ENCODE data around the gene PNMA8A.

DNA sequence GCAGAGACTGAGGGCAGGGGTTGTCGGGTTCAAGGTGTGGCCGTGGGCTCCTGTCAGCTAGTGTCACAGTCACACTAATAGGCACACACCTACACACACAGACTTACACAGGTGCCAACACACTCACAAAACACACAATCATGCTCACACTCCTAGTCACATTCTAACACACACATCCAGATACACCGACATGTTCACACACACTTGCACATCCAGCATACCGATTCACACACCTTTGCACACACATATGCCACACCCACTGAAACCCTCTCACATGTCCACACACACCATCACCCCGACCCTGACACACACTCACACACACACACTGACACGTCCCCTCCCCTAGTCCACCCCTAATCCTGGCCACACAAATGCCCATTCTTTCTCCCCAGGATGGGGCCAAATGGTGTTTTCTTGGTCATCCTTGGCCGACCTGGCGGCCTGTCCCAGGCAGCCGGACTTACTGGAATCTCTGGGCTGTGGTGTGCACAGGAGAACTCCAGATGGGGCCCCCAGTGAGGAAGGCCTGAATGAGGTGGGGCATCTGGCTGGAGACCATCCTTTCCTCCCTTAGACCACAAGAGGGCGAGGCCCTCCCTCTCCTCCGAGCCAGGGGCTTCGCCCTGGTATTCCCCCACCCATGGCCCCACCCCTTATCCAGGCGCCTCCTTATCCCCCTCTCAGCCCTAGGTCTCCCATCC, 43.4 kb upstream of the PNMA8A start:
- TF ChIP-seq JUN (IDR thresholded peaks at IDR 0.05; ENCODE audit: low read depth, low read length) (no peak), POLR2A (IDR thresholded peaks at IDR 0.05; ENCODE audit: control extremely low read depth in 1 of 2, low read depth in 2 of 2, low read length in 2 of 2) (no peak), TAF1 (IDR thresholded peaks at IDR 0.05; ENCODE audit: low read depth, low read length) (no peak), EP300 (IDR thresholded peaks at IDR 0.05; ENCODE audit: borderline replicate concordance in 1 of 2, low read depth in 2 of 2, low read length in 2 of 2) (no peak), EZH2 (IDR thresholded peaks at IDR 0.05; ENCODE audit: low read depth, low read length, severe bottlenecking) (no peak), SIX5 (IDR thresholded peaks at IDR 0.05; ENCODE audit: low read depth, low read length) (no peak), POLR2AphosphoS5 (IDR thresholded peaks at IDR 0.05; ENCODE audit: low read depth, low read length) (no peak), SP2 (IDR thresholded peaks at IDR 0.05; ENCODE audit: low read length) (no peak), NRF1 (IDR thresholded peaks at IDR 0.05; ENCODE audit: low read depth, low read length) (no peak), SIN3A (conservative IDR thresholded peaks at IDR 0.05 in 1 of 2, IDR thresholded peaks at IDR 0.05 in 1 of 2; ENCODE audit: low read depth in 1 of 2, low read length in 2 of 2) (no peak), MAFK (IDR thresholded peaks at IDR 0.05; ENCODE audit: low read depth, low read length) (no peak), YY1 (IDR thresholded peaks at IDR 0.05; ENCODE audit: low read depth, low read length) (no peak)
- TF ChIP-seq, protein P1, sequence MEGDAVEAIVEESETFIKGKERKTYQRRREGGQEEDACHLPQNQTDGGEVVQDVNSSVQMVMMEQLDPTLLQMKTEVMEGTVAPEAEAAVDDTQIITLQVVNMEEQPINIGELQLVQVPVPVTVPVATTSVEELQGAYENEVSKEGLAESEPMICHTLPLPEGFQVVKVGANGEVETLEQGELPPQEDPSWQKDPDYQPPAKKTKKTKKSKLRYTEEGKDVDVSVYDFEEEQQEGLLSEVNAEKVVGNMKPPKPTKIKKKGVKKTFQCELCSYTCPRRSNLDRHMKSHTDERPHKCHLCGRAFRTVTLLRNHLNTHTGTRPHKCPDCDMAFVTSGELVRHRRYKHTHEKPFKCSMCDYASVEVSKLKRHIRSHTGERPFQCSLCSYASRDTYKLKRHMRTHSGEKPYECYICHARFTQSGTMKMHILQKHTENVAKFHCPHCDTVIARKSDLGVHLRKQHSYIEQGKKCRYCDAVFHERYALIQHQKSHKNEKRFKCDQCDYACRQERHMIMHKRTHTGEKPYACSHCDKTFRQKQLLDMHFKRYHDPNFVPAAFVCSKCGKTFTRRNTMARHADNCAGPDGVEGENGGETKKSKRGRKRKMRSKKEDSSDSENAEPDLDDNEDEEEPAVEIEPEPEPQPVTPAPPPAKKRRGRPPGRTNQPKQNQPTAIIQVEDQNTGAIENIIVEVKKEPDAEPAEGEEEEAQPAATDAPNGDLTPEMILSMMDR (IDR thresholded peaks at IDR 0.05; ENCODE audit: control extremely low read depth in 1 of 3, insufficient read depth in 1 of 3, low read depth in 1 of 3, low read length in 3 of 3), result peak in 2 of 3 experiments; percentile 33 to 50; a peak in 2 of 4 replicates

Measured in H1 (cell line).